CD4-positive, alpha-beta T cell treated with Interleukin-4 for 4 hours (primary cell): ENCODE data around the gene SLC25A52.
A peak's percentile ranks its signal among the peaks of the same experiment; 100 is the strongest.
"Not testable (repeated sequence)": the region's sequence is repeated elsewhere in the genome, so short reads cannot be mapped to it uniquely, and the experiment has no call there.

Experiments
- DNase-seq: peaks from one replicate; pipeline ENCODE4 v3.0.0-alpha.2; 2020

SLC25A52 gene

GRCh38 chr18:31739651-31740050 is 21.0 kb downstream of the SLC25A52 start:
- no peak for DNase-seq

- no peak for DNase-seq
Measured at GRCh38 chr18:31738460-31739407, 21.9 kb downstream of the SLC25A52 start.

GRCh38 chr18:31736630-31737029 is 24.1 kb downstream of the SLC25A52 start:
- no peak for DNase-seq

- DNase-seq = no peak
Measured at GRCh38 chr18:31731628-31732027, 29.1 kb downstream of the SLC25A52 start.

GRCh38 chr18:31729196-31729595 is 31.5 kb downstream of the SLC25A52 start:
- not testable (repeated sequence) for DNase-seq

GRCh38 chr18:31723990-31724711 is 36.5 kb downstream of the SLC25A52 start:
- DNase-seq = no peak

- DNase-seq = no peak
Measured at GRCh38 chr18:31723639-31723989, 37.1 kb downstream of the SLC25A52 start.

- peak; percentile 68 for DNase-seq
Measured at GRCh38 chr18:31722369-31722957, 38.2 kb downstream of the SLC25A52 start.

GRCh38 chr18:31721601-31722000 is 39.1 kb downstream of the SLC25A52 start:
- DNase-seq = no peak

- no peak for DNase-seq
Measured at GRCh38 chr18:31720867-31721266, 39.8 kb downstream of the SLC25A52 start.

GRCh38 chr18:31719363-31720006 is 41.2 kb downstream of the SLC25A52 start:
- no peak for DNase-seq

- no peak for DNase-seq
Measured at GRCh38 chr18:31718386-31718785, 42.3 kb downstream of the SLC25A52 start.

- DNase-seq = no peak
Measured at GRCh38 chr18:31716362-31716761, 44.3 kb downstream of the SLC25A52 start.

- no peak for DNase-seq
Measured at GRCh38 chr18:31711365-31712172, 49.1 kb downstream of the SLC25A52 start.

GRCh38 chr18:31710826-31711225 is 49.9 kb downstream of the SLC25A52 start:
- DNase-seq = no peak
